Activated CD4-positive, alpha-beta T cell treated with anti-CD3 and anti-CD28 coated beads, Interleukin-2, amount 10 ng/mL, durations not matched to agents 24 days and 14 days (primary cell): ENCODE measurements around the gene TM4SF18. TPM values are rescaled to one million over a fixed set of nuclear protein-coding genes. Genes with fewer than 3 reads are reported as not detected.

Source experiments
- DNase-seq: peaks from one replicate; pipeline ENCODE4 v3.0.0; 2022
- H3K27ac Mint-ChIP-seq: one replicate; pipeline ENCODE4 v1.8.0; 2022; ENCODE audit warnings: mild to moderate bottlenecking, mixed read lengths
- H3K27me3 Mint-ChIP-seq: one replicate; pipeline ENCODE4 v1.8.0; 2022; ENCODE audit warnings: mixed read lengths
- H3K36me3 Mint-ChIP-seq: one replicate; pipeline ENCODE4 v1.8.0; 2022; ENCODE audit warnings: low read depth, mild to moderate bottlenecking, mixed read lengths
- H3K4me1 Mint-ChIP-seq: one replicate; pipeline ENCODE4 v1.8.0; 2021; ENCODE audit warnings: mixed read lengths
- H3K4me3 Mint-ChIP-seq: one replicate; pipeline ENCODE4 v1.8.0; 2022; ENCODE audit warnings: mild to moderate bottlenecking, moderate library complexity, mixed read lengths
- H3K9me3 Mint-ChIP-seq: one replicate; pipeline ENCODE4 v1.8.0; 2021; ENCODE audit warnings: mixed read lengths
- intact Hi-C: fragments of 100-400 bp; cut with micrococcal nuclease; formaldehyde crosslinking; loops from one replicate; pipeline ENCODE4 v1.15.1; 2023
- total RNA-seq: library from RNA; stranded (reverse); gene quantifications from 2 replicates; pipeline ENCODE4 v1.2.3, GENCODE V29; 2022

The TM4SF18 gene
- total RNA-seq, 1 donor from 2014 or later, result not detected

GRCh38 chr3:149274220-149274619 lies 59.2 kb downstream of the TM4SF18 start:
- Mint-ChIP-seq H3K9me3 (no peaks in the 10 kb centered on the region), H3K27ac (no peak overlapping the region), H3K4me1 (peaks cover 12% of the 10 kb centered on the region), H3K4me3 (no peak overlapping the region), H3K36me3 (no peaks in the 10 kb centered on the region), H3K27me3 (peaks cover 13% of the 10 kb centered on the region)
- intact Hi-C loops, result loop anchor here (5.0 kb wide), 1 partner anchor 72 kb away; no protein-coding TSS in a partner anchor
- DNase-seq, result no peak

GRCh38 chr3:149273096-149273751 lies 60.2 kb downstream of the TM4SF18 start:
- peaks cover 12% of the 10 kb centered on the region for H3K4me1 Mint-ChIP-seq
- H3K4me3 Mint-ChIP-seq, result no peak overlapping the region
- H3K36me3 Mint-ChIP-seq, result no peaks in the 10 kb centered on the region
- H3K9me3 Mint-ChIP-seq, result no peaks in the 10 kb centered on the region
- intact Hi-C loops, result loop anchor here (1.0 to 5.0 kb wide), 3 partner anchors 71 to 318 kb away; no protein-coding TSS in a partner anchor
- no peak overlapping the region for H3K27ac Mint-ChIP-seq
- DNase-seq, result peak; percentile 81
- peaks cover 17% of the 10 kb centered on the region for H3K27me3 Mint-ChIP-seq

- intact Hi-C loops, result loop anchor here (5.0 kb wide), 1 partner anchor 69 kb away; no protein-coding TSS in a partner anchor
- H3K4me3 Mint-ChIP-seq, result no peak overlapping the region
- no peak overlapping the region for H3K27ac Mint-ChIP-seq
- no peaks in the 10 kb centered on the region for H3K9me3 Mint-ChIP-seq
- H3K36me3 Mint-ChIP-seq, result no peaks in the 10 kb centered on the region
- DNase-seq, result peak; percentile 40
- H3K27me3 Mint-ChIP-seq, result peaks cover 19% of the 10 kb centered on the region
- peaks cover 2% of the 10 kb centered on the region for H3K4me1 Mint-ChIP-seq
Observed at GRCh38 chr3:149271669-149272068, 61.8 kb downstream of the TM4SF18 start.

- Mint-ChIP-seq H3K9me3 (no peaks in the 10 kb centered on the region), H3K4me3 (no peak overlapping the region), H3K27me3 (peaks cover 19% of the 10 kb centered on the region), H3K36me3 (no peaks in the 10 kb centered on the region), H3K27ac (no peak overlapping the region), H3K4me1 (peaks cover 2% of the 10 kb centered on the region)
- DNase-seq, result peak; percentile 9
- intact Hi-C loops, result loop anchor here (5.0 kb wide), 1 partner anchor 68 kb away; no protein-coding TSS in a partner anchor
Observed at GRCh38 chr3:149270180-149270579, 63.3 kb downstream of the TM4SF18 start.

GRCh38 chr3:149269687-149270086 lies 63.7 kb downstream of the TM4SF18 start:
- intact Hi-C loops, result loop anchor here (5.0 kb wide), 1 partner anchor 67 kb away; no protein-coding TSS in a partner anchor

More at GRCh38 chr3:149269687-149270086, 63.7 kb downstream of the TM4SF18 start:
- Mint-ChIP-seq H3K9me3 (no peaks in the 10 kb centered on the region), H3K36me3 (no peaks in the 10 kb centered on the region), H3K4me3 (no peak overlapping the region), H3K4me1 (peaks cover 2% of the 10 kb centered on the region), H3K27me3 (peaks cover 19% of the 10 kb centered on the region), H3K27ac (no peak overlapping the region)
- DNase-seq, result peak; percentile 51

Other genes with a start within 250 kb of the TM4SF18 start
- 18.9 and 19.6 TPM in 2 replicates for gene HLTF, start 247.1 kb downstream of the TM4SF18 start, total RNA-seq
- gene HPS3, start 204.0 kb downstream of the TM4SF18 start, total RNA-seq, result 15.3 and 17.4 TPM in 2 replicates
- not detected in 2 replicates for gene CP, start 111.8 kb downstream of the TM4SF18 start, total RNA-seq
- 0.26 and 0.28 TPM in 2 replicates for gene TM4SF1, start 44.0 kb upstream of the TM4SF18 start, total RNA-seq
- gene TM4SF4, start 141.1 kb upstream of the TM4SF18 start, total RNA-seq, result not detected in 2 replicates